ENCODE data around the gene ELK3. TPM values are rescaled to one million over a fixed set of nuclear protein-coding genes. Genes with fewer than 3 reads are reported as not detected.
A peak's percentile ranks its signal among the peaks of the same experiment; 100 is the strongest.

ELK3 gene
- total and polyA plus RNA-seq, 9 of the 15 experiments (the other 6 are each of a cell fraction or from before 2014, with no cell fraction given) = 1.5 to 5.5 (median 2.9) TPM

- TF ChIP-seq MLLT1 (IDR thresholded peaks at IDR 0.05) = no peak
- no peak for TF ChIP-seq ERF (CRISPR knock-in tag; IDR thresholded peaks at IDR 0.05)
- TF ChIP-seq ID3 (CRISPR knock-in tag; IDR thresholded peaks at IDR 0.05) = no peak
- peak; percentile 99 for TF ChIP-seq ID3 (tag; IDR thresholded peaks at IDR 0.05)
- TF ChIP-seq CAMTA2 (CRISPR knock-in tag; conservative IDR thresholded peaks at IDR 0.05) = no peak
- TF ChIP-seq, protein P1, sequence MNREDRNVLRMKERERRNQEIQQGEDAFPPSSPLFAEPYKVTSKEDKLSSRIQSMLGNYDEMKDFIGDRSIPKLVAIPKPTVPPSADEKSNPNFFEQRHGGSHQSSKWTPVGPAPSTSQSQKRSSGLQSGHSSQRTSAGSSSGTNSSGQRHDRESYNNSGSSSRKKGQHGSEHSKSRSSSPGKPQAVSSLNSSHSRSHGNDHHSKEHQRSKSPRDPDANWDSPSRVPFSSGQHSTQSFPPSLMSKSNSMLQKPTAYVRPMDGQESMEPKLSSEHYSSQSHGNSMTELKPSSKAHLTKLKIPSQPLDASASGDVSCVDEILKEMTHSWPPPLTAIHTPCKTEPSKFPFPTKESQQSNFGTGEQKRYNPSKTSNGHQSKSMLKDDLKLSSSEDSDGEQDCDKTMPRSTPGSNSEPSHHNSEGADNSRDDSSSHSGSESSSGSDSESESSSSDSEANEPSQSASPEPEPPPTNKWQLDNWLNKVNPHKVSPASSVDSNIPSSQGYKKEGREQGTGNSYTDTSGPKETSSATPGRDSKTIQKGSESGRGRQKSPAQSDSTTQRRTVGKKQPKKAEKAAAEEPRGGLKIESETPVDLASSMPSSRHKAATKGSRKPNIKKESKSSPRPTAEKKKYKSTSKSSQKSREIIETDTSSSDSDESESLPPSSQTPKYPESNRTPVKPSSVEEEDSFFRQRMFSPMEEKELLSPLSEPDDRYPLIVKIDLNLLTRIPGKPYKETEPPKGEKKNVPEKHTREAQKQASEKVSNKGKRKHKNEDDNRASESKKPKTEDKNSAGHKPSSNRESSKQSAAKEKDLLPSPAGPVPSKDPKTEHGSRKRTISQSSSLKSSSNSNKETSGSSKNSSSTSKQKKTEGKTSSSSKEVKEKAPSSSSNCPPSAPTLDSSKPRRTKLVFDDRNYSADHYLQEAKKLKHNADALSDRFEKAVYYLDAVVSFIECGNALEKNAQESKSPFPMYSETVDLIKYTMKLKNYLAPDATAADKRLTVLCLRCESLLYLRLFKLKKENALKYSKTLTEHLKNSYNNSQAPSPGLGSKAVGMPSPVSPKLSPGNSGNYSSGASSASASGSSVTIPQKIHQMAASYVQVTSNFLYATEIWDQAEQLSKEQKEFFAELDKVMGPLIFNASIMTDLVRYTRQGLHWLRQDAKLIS (CRISPR knock-in tag; IDR thresholded peaks at IDR 0.05) = no peak
- TF ChIP-seq, protein P2, sequence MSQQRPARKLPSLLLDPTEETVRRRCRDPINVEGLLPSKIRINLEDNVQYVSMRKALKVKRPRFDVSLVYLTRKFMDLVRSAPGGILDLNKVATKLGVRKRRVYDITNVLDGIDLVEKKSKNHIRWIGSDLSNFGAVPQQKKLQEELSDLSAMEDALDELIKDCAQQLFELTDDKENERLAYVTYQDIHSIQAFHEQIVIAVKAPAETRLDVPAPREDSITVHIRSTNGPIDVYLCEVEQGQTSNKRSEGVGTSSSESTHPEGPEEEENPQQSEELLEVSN (IDR thresholded peaks at IDR 0.05; ENCODE audit: borderline replicate concordance in 1 of 2, extremely low read depth in 1 of 2, insufficient read depth in 1 of 2, insufficient read length in 1 of 2, low read depth in 1 of 2, low read length in 1 of 2, poor library complexity in 1 of 2, severe bottlenecking in 1 of 2) = no peak
Observed at GRCh38 chr12:96183734-96184370, 10.3 kb upstream of the ELK3 start (continued).
